ENCODE measurements around the gene ALDH5A1. TPM values are rescaled to one million over a fixed set of nuclear protein-coding genes. Genes with fewer than 3 reads are reported as not detected.

The ALDH5A1 gene
- total and polyA plus RNA-seq, 8 donors = 0.58 to 9.8 (median 2.5) TPM

GRCh38 chr6:24490948-24491347 is 3.8 kb upstream of the ALDH5A1 start:
- 92 to 98% (median 94%) methylated on average over 4 of the region's 4 CpGs for WGBS, 5 donors
- intact Hi-C loops (cut with DNase I; ENCODE audit: low total_unique reads) = no loop called here
- H3K4me1 ChIP-seq = peaks cover 7 to 21% (median 16%) of the 10 kb centered on the region in 4 donors
- TF ChIP-seq EP300 (IDR thresholded peaks at IDR 0.05) (no peak), POLR2AphosphoS5 (IDR thresholded peaks at IDR 0.05) (no peak)
- no peaks in the 10 kb centered on the region for H3K36me3 ChIP-seq
- no peak for DNase-seq
- H3K27me3 ChIP-seq = no peaks in the 10 kb centered on the region
- H3K27ac ChIP-seq = no peak overlapping the region
- H3K9me3 ChIP-seq = no peaks in the 10 kb centered on the region
- H3K4me3 ChIP-seq = no peak overlapping the region

- H3K27me3 ChIP-seq = no peaks in the 10 kb centered on the region
- intact Hi-C loops (cut with DNase I; ENCODE audit: low total_unique reads) = no loop called here
- 76 to 86% (median 77%) methylated on average over 3 of the region's 3 CpGs for WGBS, 5 donors
- peak in 1 of 2 donors; percentile 46 for DNase-seq
- H3K9me3 ChIP-seq = peaks cover 0 to 4% (median 0%) of the 10 kb centered on the region in 4 donors
- H3K27ac ChIP-seq = no peak overlapping the region
- H3K36me3 ChIP-seq = peaks cover 0 to 7% (median 0%) of the 10 kb centered on the region in 4 donors
- H3K4me3 ChIP-seq = no peak overlapping the region
- no peak for TF ChIP-seq POLR2AphosphoS5 (IDR thresholded peaks at IDR 0.05)
- TF ChIP-seq POLR2A (IDR thresholded peaks at IDR 0.05) = no peak
- TF ChIP-seq EP300 (IDR thresholded peaks at IDR 0.05) = no peak
- TF ChIP-seq CTCF (IDR thresholded peaks at IDR 0.05) = no peak
- H3K4me1 ChIP-seq = peaks cover 7 to 26% (median 19%) of the 10 kb centered on the region in 4 donors
Observed at GRCh38 chr6:24492475-24492874, 2.3 kb upstream of the ALDH5A1 start.

- intact Hi-C loops (cut with DNase I; ENCODE audit: low total_unique reads) = no loop called here
- TF ChIP-seq POLR2AphosphoS5 (IDR thresholded peaks at IDR 0.05) (no peak), EP300 (IDR thresholded peaks at IDR 0.05) (no peak), CTCF (IDR thresholded peaks at IDR 0.05) (no peak), POLR2A (IDR thresholded peaks at IDR 0.05) (no peak)
- Histone ChIP-seq H3K4me3 (peak overlapping the region; percentile 67 to 78 (median 72)), H3K9me3 (peaks cover 0 to 4% (median 0%) of the 10 kb centered on the region in 4 donors), H3K27ac (peak overlapping the region; percentile 75 to 88 (median 86)), H3K27me3 (no peaks in the 10 kb centered on the region), H3K36me3 (peaks cover 0 to 8% (median 0%) of the 10 kb centered on the region in 4 donors), H3K4me1 (peaks cover 7 to 26% (median 19%) of the 10 kb centered on the region in 4 donors)
- no peak for DNase-seq
- 14 to 23% (median 15%) methylated on average over 24 to 36 of the region's 36 CpGs for WGBS, 5 donors
Observed at GRCh38 chr6:24493945-24494820, 586 bp upstream of the ALDH5A1 start.

- DNase-seq = no peak
- H3K9me3 ChIP-seq = peaks cover 0 to 4% (median 0%) of the 10 kb centered on the region in 4 donors
- 88 to 96% (median 93%) methylated on average over 11 of the region's 11 CpGs for WGBS, 5 donors
- peaks cover 0 to 12% (median 0%) of the 10 kb centered on the region in 4 donors for H3K36me3 ChIP-seq
- peaks cover 7 to 26% (median 19%) of the 10 kb centered on the region in 4 donors for H3K4me1 ChIP-seq
- H3K4me3 ChIP-seq = no peak overlapping the region
- H3K27ac ChIP-seq = no peak overlapping the region
- no peak for TF ChIP-seq CTCF (IDR thresholded peaks at IDR 0.05)
- TF ChIP-seq EP300 (IDR thresholded peaks at IDR 0.05) = no peak
- no peak for TF ChIP-seq POLR2A (IDR thresholded peaks at IDR 0.05)
- no peak for TF ChIP-seq POLR2AphosphoS5 (IDR thresholded peaks at IDR 0.05)
- intact Hi-C loops (cut with DNase I; ENCODE audit: low total_unique reads) = no loop called here
- no peaks in the 10 kb centered on the region for H3K27me3 ChIP-seq
Observed at GRCh38 chr6:24497254-24497970, 2.6 kb downstream of the ALDH5A1 start.
